Measurements from ENCODE around the gene TMC1. TPM values are rescaled to one million over a fixed set of nuclear protein-coding genes. Genes with fewer than 3 reads are reported as not detected.
A peak's percentile ranks its signal among the peaks of the same experiment; 100 is the strongest.
"Not testable (repeated sequence)": the region's sequence is repeated elsewhere in the genome, so short reads cannot be mapped to it uniquely, and the experiment has no call there.

Gene TMC1
- total RNA-seq, 4 donors from 2014 or later = not detected

- Histone ChIP-seq H3K36me3 (no peaks in the 10 kb centered on the region), H3K27me3 (no peaks in the 10 kb centered on the region), H3K9me3 (no peaks in the 10 kb centered on the region), H3K4me1 (peaks cover 15% of the 10 kb centered on the region), H3K27ac (no peak overlapping the region), H3K4me3 (no peak overlapping the region)
- TF ChIP-seq POLR2A (IDR thresholded peaks at IDR 0.05) = no peak
- WGBS = 93% methylated on average over 5 of the region's 5 CpGs
- no peak for DNase-seq (ENCODE audit: low spot score in 2 of 2)
These were observed 334.6 kb downstream of the TMC1 start for GRCh38 chr9:72855890-72856523.

DNA sequence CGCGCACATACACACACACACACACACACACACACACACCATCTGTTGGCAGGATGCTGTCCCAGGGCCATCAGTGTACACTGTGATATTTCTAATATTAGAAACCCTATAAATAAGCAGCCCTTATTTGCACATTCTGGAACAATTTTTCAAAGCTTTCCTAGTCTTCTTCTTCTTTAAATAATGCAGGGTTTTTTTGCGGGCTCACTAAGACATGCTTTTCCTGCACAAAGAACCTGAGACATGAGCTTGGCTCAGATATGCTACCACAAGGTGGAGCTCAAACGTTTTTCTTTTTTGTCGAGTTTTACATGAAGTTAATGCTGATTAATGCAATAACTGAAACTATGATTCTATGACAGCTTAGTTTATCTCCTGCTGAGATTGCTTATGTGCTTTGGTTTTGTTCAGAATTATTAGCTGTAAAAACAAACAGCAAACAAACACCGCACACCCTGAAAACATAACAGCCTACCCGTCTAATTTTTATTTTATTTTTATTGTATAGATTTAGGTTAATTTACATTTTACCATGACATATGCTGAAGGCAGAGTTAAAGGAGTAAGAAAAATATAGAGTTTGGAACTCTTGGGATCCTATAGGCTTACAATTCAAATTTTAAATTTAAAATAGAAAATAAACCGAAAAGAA is 335.7 kb downstream of the TMC1 start:
- Histone ChIP-seq H3K4me1 (peaks cover 15% of the 10 kb centered on the region), H3K9me3 (no peaks in the 10 kb centered on the region), H3K36me3 (no peaks in the 10 kb centered on the region), H3K27ac (no peak overlapping the region), H3K4me3 (no peak overlapping the region), H3K27me3 (no peaks in the 10 kb centered on the region)
- TF ChIP-seq, protein P1, sequence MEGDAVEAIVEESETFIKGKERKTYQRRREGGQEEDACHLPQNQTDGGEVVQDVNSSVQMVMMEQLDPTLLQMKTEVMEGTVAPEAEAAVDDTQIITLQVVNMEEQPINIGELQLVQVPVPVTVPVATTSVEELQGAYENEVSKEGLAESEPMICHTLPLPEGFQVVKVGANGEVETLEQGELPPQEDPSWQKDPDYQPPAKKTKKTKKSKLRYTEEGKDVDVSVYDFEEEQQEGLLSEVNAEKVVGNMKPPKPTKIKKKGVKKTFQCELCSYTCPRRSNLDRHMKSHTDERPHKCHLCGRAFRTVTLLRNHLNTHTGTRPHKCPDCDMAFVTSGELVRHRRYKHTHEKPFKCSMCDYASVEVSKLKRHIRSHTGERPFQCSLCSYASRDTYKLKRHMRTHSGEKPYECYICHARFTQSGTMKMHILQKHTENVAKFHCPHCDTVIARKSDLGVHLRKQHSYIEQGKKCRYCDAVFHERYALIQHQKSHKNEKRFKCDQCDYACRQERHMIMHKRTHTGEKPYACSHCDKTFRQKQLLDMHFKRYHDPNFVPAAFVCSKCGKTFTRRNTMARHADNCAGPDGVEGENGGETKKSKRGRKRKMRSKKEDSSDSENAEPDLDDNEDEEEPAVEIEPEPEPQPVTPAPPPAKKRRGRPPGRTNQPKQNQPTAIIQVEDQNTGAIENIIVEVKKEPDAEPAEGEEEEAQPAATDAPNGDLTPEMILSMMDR (IDR thresholded peaks at IDR 0.05) = peak; percentile 34 to 39
- TF ChIP-seq EP300 (IDR thresholded peaks at IDR 0.05) = no peak
- no peak for TF ChIP-seq POLR2A (IDR thresholded peaks at IDR 0.05)
- no peak for TF ChIP-seq POLR2AphosphoS5 (IDR thresholded peaks at IDR 0.05)
- WGBS = 47% methylated on average over 8 of the region's 8 CpGs
- DNase-seq (ENCODE audit: low spot score in 2 of 2) = no peak

GRCh38 chr9:72857624-72857996 is 336.2 kb downstream of the TMC1 start:
- TF ChIP-seq POLR2A (IDR thresholded peaks at IDR 0.05) (no peak), EP300 (IDR thresholded peaks at IDR 0.05) (no peak), POLR2AphosphoS5 (IDR thresholded peaks at IDR 0.05) (no peak)
- TF ChIP-seq, protein P1 (IDR thresholded peaks at IDR 0.05) = no peak
- H3K36me3 ChIP-seq = no peaks in the 10 kb centered on the region
- no peak overlapping the region for H3K4me3 ChIP-seq
- no peak overlapping the region for H3K27ac ChIP-seq
- H3K9me3 ChIP-seq = no peaks in the 10 kb centered on the region
- peaks cover 15% of the 10 kb centered on the region for H3K4me1 ChIP-seq
- WGBS = 94% methylated on average over 2 of the region's 2 CpGs
- no peaks in the 10 kb centered on the region for H3K27me3 ChIP-seq
- DNase-seq (ENCODE audit: low spot score in 2 of 2) = no peak

- Histone ChIP-seq H3K4me1 (peaks cover 15% of the 10 kb centered on the region), H3K4me3 (no peak overlapping the region), H3K27me3 (no peaks in the 10 kb centered on the region), H3K27ac (no peak overlapping the region), H3K9me3 (no peaks in the 10 kb centered on the region), H3K36me3 (no peaks in the 10 kb centered on the region)
- TF ChIP-seq POLR2AphosphoS5 (IDR thresholded peaks at IDR 0.05) (no peak), EP300 (IDR thresholded peaks at IDR 0.05) (no peak), POLR2A (IDR thresholded peaks at IDR 0.05) (no peak)
- TF ChIP-seq, protein P1 (IDR thresholded peaks at IDR 0.05) = no peak
- WGBS = 59% methylated on average over 5 of the region's 5 CpGs
- no peak for DNase-seq (ENCODE audit: low spot score in 2 of 2)
These were observed 336.9 kb downstream of the TMC1 start for GRCh38 chr9:72858089-72858912.

- WGBS = 83% methylated on average over 7 of the region's 7 CpGs
- H3K4me1 ChIP-seq; H3K9me3 ChIP-seq; H3K27me3 ChIP-seq; H3K36me3 ChIP-seq; DNase-seq (ENCODE audit: low spot score in 2 of 2); H3K4me3 ChIP-seq; H3K27ac ChIP-seq: not testable (repeated sequence)
These were observed 341.4 kb downstream of the TMC1 start for GRCh38 chr9:72862788-72863187.

GRCh38 chr9:72863456-72864094 is 342.2 kb downstream of the TMC1 start:
- WGBS = 73% methylated on average over 4 of the region's 4 CpGs
- Histone ChIP-seq H3K9me3 (no peaks in the 10 kb centered on the region), H3K27ac (no peak overlapping the region), H3K4me1 (no peaks in the 10 kb centered on the region), H3K27me3 (no peaks in the 10 kb centered on the region), H3K36me3 (no peaks in the 10 kb centered on the region), H3K4me3 (no peak overlapping the region)
- DNase-seq (ENCODE audit: low spot score in 2 of 2) = no peak
- no peak for TF ChIP-seq POLR2AphosphoS5 (IDR thresholded peaks at IDR 0.05)
- no peak for TF ChIP-seq POLR2A (IDR thresholded peaks at IDR 0.05)
- TF ChIP-seq, protein P1 (IDR thresholded peaks at IDR 0.05) = no peak
- TF ChIP-seq EP300 (IDR thresholded peaks at IDR 0.05) = no peak

Data from suprapubic skin (tissue), 4 donors.